ENCODE data around the gene PADI2.

The PADI2 gene

DNA sequence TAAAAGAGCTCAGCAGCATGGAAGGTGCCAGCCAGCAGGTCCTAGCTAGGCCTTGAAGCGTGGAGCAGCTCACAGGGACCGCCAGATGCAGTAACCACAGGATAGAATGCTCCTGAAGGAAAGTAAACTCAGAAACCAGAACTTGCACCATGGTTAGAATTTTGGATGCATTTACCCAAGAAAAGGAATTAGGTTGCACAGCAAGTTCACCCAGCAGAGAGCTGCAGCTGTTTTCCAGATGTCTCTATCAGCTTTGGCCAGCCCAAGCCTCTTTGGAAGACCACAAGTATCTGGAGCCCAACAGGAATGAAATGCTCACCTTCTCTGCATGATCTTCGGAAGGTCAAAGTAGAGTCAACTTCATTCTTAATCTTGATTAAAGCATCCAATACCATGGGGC is 86.5 kb downstream of the PADI2 start:
- peaks cover 21% of the 10 kb centered on the region for H3K79me1 ChIP-seq (replicated peaks; ENCODE audit: low read length, poor library complexity, severe bottlenecking)
- no peak overlapping the region for H3K27ac ChIP-seq (ENCODE audit: low read length, poor library complexity, severe bottlenecking)
- H3K18ac ChIP-seq (ENCODE audit: low read depth in 1 of 2, low read length in 2 of 2), result no peak overlapping the region
- H3K36me3 ChIP-seq (ENCODE audit: control insufficient read depth in 1 of 2, insufficient read depth in 2 of 2, low read depth in 1 of 2, low read length in 2 of 2), result peaks cover 35 to 67% of the 10 kb centered on the region in 2 experiments
- no peak overlapping the region for H2BK5ac ChIP-seq (ENCODE audit: low read depth, low read length, poor library complexity, severe bottlenecking)
- H2BK15ac ChIP-seq (ENCODE audit: low read depth, poor library complexity, severe bottlenecking), result no peak overlapping the region
- no peak overlapping the region for H3K4me2 ChIP-seq (ENCODE audit: low read length, poor library complexity, severe bottlenecking)
- H3K4ac ChIP-seq (ENCODE audit: low read depth in 1 of 2, low read length in 2 of 2), result no peak overlapping the region
- H2AFZ ChIP-seq (ENCODE audit: low read depth, low read length), result no peak overlapping the region
- H3K4me1 ChIP-seq (ENCODE audit: control insufficient read depth, insufficient read depth, low read depth, low read length), result no peaks in the 10 kb centered on the region
- H2AK5ac ChIP-seq (ENCODE audit: low read length, severe bottlenecking), result no peak overlapping the region
- H4K91ac ChIP-seq (ENCODE audit: low read length), result no peak overlapping the region
- no peak overlapping the region for H3K14ac ChIP-seq (ENCODE audit: low read length in 2 of 2)
- H3K9me3 ChIP-seq (ENCODE audit: control insufficient read depth, low read length), result no peaks in the 10 kb centered on the region
- H3K23ac ChIP-seq (ENCODE audit: low read length in 2 of 2), result no peak overlapping the region
- no peak overlapping the region for H3K4me3 ChIP-seq (ENCODE audit: insufficient read depth in 1 of 2, low read depth in 1 of 2, low read length in 2 of 2)
- no peak for DNase-seq
- no peak overlapping the region for H2BK12ac ChIP-seq (ENCODE audit: low read length in 2 of 2)
- no peak overlapping the region for H2BK120ac ChIP-seq (ENCODE audit: low read depth, low read length)
- no peak overlapping the region for H4K8ac ChIP-seq (ENCODE audit: low read length)
- H3K9ac ChIP-seq (ENCODE audit: low read length), result no peak overlapping the region
- WGBS, result 98% methylated on average over 3 of the region's 3 CpGs
- H3K27me3 ChIP-seq (ENCODE audit: control insufficient read depth in 1 of 2, insufficient read depth in 1 of 2, low read length in 2 of 2), result no peaks in the 10 kb centered on the region

DNA sequence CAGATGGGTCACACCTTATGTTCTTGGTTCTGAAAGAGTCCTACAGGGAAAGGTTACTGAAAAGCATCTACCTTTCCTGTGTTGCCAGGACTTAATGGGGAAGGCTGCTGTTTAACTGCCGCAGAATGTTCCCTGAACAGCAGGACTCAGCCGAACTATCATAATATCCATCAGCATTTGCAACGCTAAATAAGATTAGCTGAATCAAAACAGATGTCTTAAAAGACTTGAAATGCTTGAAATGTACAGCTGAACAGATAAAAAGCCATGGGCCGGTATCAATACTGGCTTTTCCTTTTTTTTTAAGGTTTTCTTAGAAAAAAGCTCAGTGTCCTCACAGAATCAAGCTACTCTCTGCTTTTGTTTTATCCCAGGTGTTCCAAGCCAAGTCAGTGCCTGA is 87.8 kb downstream of the PADI2 start:
- Histone ChIP-seq H4K8ac (ENCODE audit: low read length) (no peak overlapping the region), H3K9ac (ENCODE audit: low read length) (no peak overlapping the region), H3K18ac (ENCODE audit: low read depth in 1 of 2, low read length in 2 of 2) (no peak overlapping the region), H3K36me3 (ENCODE audit: control insufficient read depth in 1 of 2, insufficient read depth in 2 of 2, low read depth in 1 of 2, low read length in 2 of 2) (peaks cover 39 to 71% of the 10 kb centered on the region in 2 experiments), H3K27me3 (ENCODE audit: control insufficient read depth in 1 of 2, insufficient read depth in 1 of 2, low read length in 2 of 2) (no peaks in the 10 kb centered on the region), H3K4me1 (ENCODE audit: control insufficient read depth, insufficient read depth, low read depth, low read length) (no peaks in the 10 kb centered on the region), H3K14ac (ENCODE audit: low read length in 2 of 2) (no peak overlapping the region), H2AFZ (ENCODE audit: low read depth, low read length) (no peak overlapping the region), H2BK120ac (ENCODE audit: low read depth, low read length) (no peak overlapping the region), H2AK5ac (ENCODE audit: low read length, severe bottlenecking) (no peak overlapping the region), H3K9me3 (ENCODE audit: control insufficient read depth, low read length) (no peaks in the 10 kb centered on the region), H4K91ac (ENCODE audit: low read length) (no peak overlapping the region), H2BK15ac (ENCODE audit: low read depth, poor library complexity, severe bottlenecking) (no peak overlapping the region), H2BK5ac (ENCODE audit: low read depth, low read length, poor library complexity, severe bottlenecking) (no peak overlapping the region), H3K4me2 (ENCODE audit: low read length, poor library complexity, severe bottlenecking) (no peak overlapping the region), H2BK12ac (ENCODE audit: low read length in 2 of 2) (no peak overlapping the region), H3K79me1 (replicated peaks; ENCODE audit: low read length, poor library complexity, severe bottlenecking) (peaks cover 18% of the 10 kb centered on the region), H3K27ac (ENCODE audit: low read length, poor library complexity, severe bottlenecking) (no peak overlapping the region), H3K23ac (ENCODE audit: low read length in 2 of 2) (no peak overlapping the region), H3K4ac (ENCODE audit: low read depth in 1 of 2, low read length in 2 of 2) (no peak overlapping the region), H3K4me3 (ENCODE audit: insufficient read depth in 1 of 2, low read depth in 1 of 2, low read length in 2 of 2) (no peak overlapping the region)
- no peak for DNase-seq
- 100% methylated on average over 4 of the region's 4 CpGs for WGBS

DNA sequence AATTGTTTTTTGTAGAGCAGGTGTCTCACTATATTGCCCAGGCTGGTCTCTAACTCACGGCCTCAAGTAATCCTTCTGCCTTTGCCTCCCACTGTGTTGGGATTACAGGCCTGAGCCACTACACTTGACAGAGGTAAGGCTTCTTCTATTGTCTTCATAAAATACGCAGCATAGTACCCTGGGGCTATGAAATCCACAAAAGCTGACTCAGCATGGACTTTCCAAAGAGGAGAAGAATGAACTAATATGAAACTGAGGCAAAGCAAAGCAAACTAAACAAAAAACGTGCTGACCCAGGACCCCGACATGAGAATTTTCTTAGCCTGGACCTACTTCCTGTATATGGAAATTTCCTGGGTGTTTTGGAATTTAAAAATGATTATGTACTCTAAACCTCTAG is 89.0 kb downstream of the PADI2 start:
- peaks cover 19% of the 10 kb centered on the region for H3K79me1 ChIP-seq (replicated peaks; ENCODE audit: low read length, poor library complexity, severe bottlenecking)
- no peak overlapping the region for H4K91ac ChIP-seq (ENCODE audit: low read length)
- no peak overlapping the region for H3K4ac ChIP-seq (ENCODE audit: low read depth in 1 of 2, low read length in 2 of 2)
- H3K4me3 ChIP-seq (ENCODE audit: insufficient read depth in 1 of 2, low read depth in 1 of 2, low read length in 2 of 2), result no peak overlapping the region
- H3K14ac ChIP-seq (ENCODE audit: low read length in 2 of 2), result no peak overlapping the region
- H2AK5ac ChIP-seq (ENCODE audit: low read length, severe bottlenecking), result no peak overlapping the region
- H2BK5ac ChIP-seq (ENCODE audit: low read depth, low read length, poor library complexity, severe bottlenecking), result no peak overlapping the region
- 94% methylated on average over 4 of the region's 4 CpGs for WGBS
- no peak overlapping the region for H2AFZ ChIP-seq (ENCODE audit: low read depth, low read length)
- no peak for DNase-seq
- no peaks in the 10 kb centered on the region for H3K9me3 ChIP-seq (ENCODE audit: control insufficient read depth, low read length)
- no peak overlapping the region for H4K8ac ChIP-seq (ENCODE audit: low read length)
- no peaks in the 10 kb centered on the region for H3K4me1 ChIP-seq (ENCODE audit: control insufficient read depth, insufficient read depth, low read depth, low read length)
- H2BK12ac ChIP-seq (ENCODE audit: low read length in 2 of 2), result no peak overlapping the region
- H2BK15ac ChIP-seq (ENCODE audit: low read depth, poor library complexity, severe bottlenecking), result no peak overlapping the region
- no peak overlapping the region for H3K27ac ChIP-seq (ENCODE audit: low read length, poor library complexity, severe bottlenecking)
- no peaks in the 10 kb centered on the region for H3K27me3 ChIP-seq (ENCODE audit: control insufficient read depth in 1 of 2, insufficient read depth in 1 of 2, low read length in 2 of 2)
- H2BK120ac ChIP-seq (ENCODE audit: low read depth, low read length), result no peak overlapping the region
- H3K4me2 ChIP-seq (ENCODE audit: low read length, poor library complexity, severe bottlenecking), result no peak overlapping the region
- H3K18ac ChIP-seq (ENCODE audit: low read depth in 1 of 2, low read length in 2 of 2), result no peak overlapping the region
- H3K9ac ChIP-seq (ENCODE audit: low read length), result no peak overlapping the region
- no peak overlapping the region for H3K23ac ChIP-seq (ENCODE audit: low read length in 2 of 2)
- peaks cover 45 to 78% of the 10 kb centered on the region in 2 experiments for H3K36me3 ChIP-seq (ENCODE audit: control insufficient read depth in 1 of 2, insufficient read depth in 2 of 2, low read depth in 1 of 2, low read length in 2 of 2)

DNA sequence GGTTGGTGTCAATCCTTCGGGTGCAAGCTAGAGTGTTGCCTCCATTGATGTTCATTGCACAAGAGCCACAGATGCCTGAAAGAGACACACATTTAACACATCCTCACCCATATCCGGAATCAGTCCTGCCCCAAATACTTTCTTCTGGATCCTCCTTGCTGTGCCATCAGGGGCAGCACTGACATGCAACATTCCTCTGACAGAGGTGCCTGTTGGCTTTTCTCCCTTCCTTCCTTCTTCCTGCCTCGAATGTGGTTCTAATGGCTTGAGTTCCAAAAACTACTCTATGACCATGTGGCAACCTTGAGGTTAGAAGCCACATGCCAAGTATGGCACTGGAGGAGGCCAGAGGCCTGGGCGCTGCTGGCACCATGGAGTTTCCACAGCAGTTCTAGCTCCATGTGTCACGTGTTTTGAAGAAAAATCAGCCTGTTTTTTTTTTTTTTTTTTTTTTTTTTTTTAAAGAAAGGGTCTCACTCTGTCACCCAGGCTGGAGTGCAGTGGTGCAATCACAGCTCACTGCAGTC is 90.5 kb downstream of the PADI2 start:
- Histone ChIP-seq H3K36me3 (ENCODE audit: control insufficient read depth in 1 of 2, insufficient read depth in 2 of 2, low read depth in 1 of 2, low read length in 2 of 2) (peaks cover 47 to 86% of the 10 kb centered on the region in 2 experiments), H3K27me3 (ENCODE audit: control insufficient read depth in 1 of 2, insufficient read depth in 1 of 2, low read length in 2 of 2) (no peaks in the 10 kb centered on the region), H3K4me3 (ENCODE audit: insufficient read depth in 1 of 2, low read depth in 1 of 2, low read length in 2 of 2) (no peak overlapping the region), H2BK15ac (ENCODE audit: low read depth, poor library complexity, severe bottlenecking) (no peak overlapping the region), H3K14ac (ENCODE audit: low read length in 2 of 2) (no peak overlapping the region), H2BK120ac (ENCODE audit: low read depth, low read length) (no peak overlapping the region), H2AFZ (ENCODE audit: low read depth, low read length) (no peak overlapping the region), H3K4me1 (ENCODE audit: control insufficient read depth, insufficient read depth, low read depth, low read length) (no peaks in the 10 kb centered on the region), H3K18ac (ENCODE audit: low read depth in 1 of 2, low read length in 2 of 2) (no peak overlapping the region), H2AK5ac (ENCODE audit: low read length, severe bottlenecking) (no peak overlapping the region), H2BK12ac (ENCODE audit: low read length in 2 of 2) (no peak overlapping the region), H3K9ac (ENCODE audit: low read length) (no peak overlapping the region), H3K23ac (ENCODE audit: low read length in 2 of 2) (no peak overlapping the region), H3K27ac (ENCODE audit: low read length, poor library complexity, severe bottlenecking) (no peak overlapping the region), H4K8ac (ENCODE audit: low read length) (no peak overlapping the region), H3K4ac (ENCODE audit: low read depth in 1 of 2, low read length in 2 of 2) (no peak overlapping the region), H3K79me1 (replicated peaks; ENCODE audit: low read length, poor library complexity, severe bottlenecking) (peaks cover 21% of the 10 kb centered on the region), H3K4me2 (ENCODE audit: low read length, poor library complexity, severe bottlenecking) (no peak overlapping the region), H3K9me3 (ENCODE audit: control insufficient read depth, low read length) (no peaks in the 10 kb centered on the region), H2BK5ac (ENCODE audit: low read depth, low read length, poor library complexity, severe bottlenecking) (no peak overlapping the region), H4K91ac (ENCODE audit: low read length) (no peak overlapping the region)
- DNase-seq, result no peak
- 95% methylated on average over 4 of the region's 5 CpGs for WGBS

Data from mesenchymal stem cell (in vitro differentiated cells and primary cell).